B cell (primary cell): ENCODE data around the gene KCTD13. TPM values are rescaled to one million over a fixed set of nuclear protein-coding genes. Genes with fewer than 3 reads are reported as not detected.
"Not testable (repeated sequence)": the region's sequence is repeated elsewhere in the genome, so short reads cannot be mapped to it uniquely, and the experiment has no call there.

ENCODE experiments used
- ATAC-seq: fragments of 200-7000 bp; cut with Tn5 transposase; one replicate; pipeline ENCODE4 v1.10.0; 2021; ENCODE audit warnings: low read depth, mild to moderate bottlenecking, moderate number of reproducible peaks, moderate library complexity
- CTCF ChIA-PET: fragments of 350-600 bp; sonication (Branson Sonifier 250); formaldehyde crosslinking; loops from one replicate; lab custom pipeline; 2021; ENCODE audit warnings: antibody characterized with exemption, inconsistent platforms; lab: Charles Lee
- POLR2A ChIA-PET: fragments of 350-600 bp; sonication (Branson Sonifier 250); formaldehyde crosslinking; loops from one replicate; lab custom pipeline; 2021; ENCODE audit warnings: antibody characterized with exemption; lab: Charles Lee
- DNase-seq: peaks from one replicate; pipeline ENCODE4 v3.0.0; 2013
- H2AFZ ChIP-seq: 2 replicates; pipeline ENCODE4 v1.6.1; 2012; ENCODE audit warnings: mild to moderate bottlenecking, low read depth, low read length; ENCODE audit not compliant: insufficient read depth, poor library complexity, severe bottlenecking
- H3K27ac ChIP-seq, 2 donors: 1 replicate in 1 of 2; 2 replicates in 1 of 2; pipeline ENCODE4 v1.5.1; 2012 to 2013; ENCODE audit warnings: low read length in 2 of 2, mild to moderate bottlenecking in 2 of 2, moderate library complexity in 1 of 2
- H3K27me3 ChIP-seq, 4 experiments: fragments of 200-600 bp in 1 of 4; sonication (generic) in 1 of 4; replicated peaks in 1 of 4; 1 replicate in 2 of 4; 2 replicates in 2 of 4; pipeline versions ENCODE4 v1.6.1 to v1.7.0; 2013 to 2016; ENCODE audit warnings: low read length in 3 of 4, mild to moderate bottlenecking in 2 of 4, mixed read lengths in 1 of 4, moderate library complexity in 1 of 4; ENCODE audit not compliant: insufficient read depth in 4 of 4, control insufficient read depth in 3 of 4; ENCODE audit errors: control extremely low read depth in 1 of 4
- H3K36me3 ChIP-seq, 2 experiments: replicated peaks in 1 of 2; 1 replicate in 1 of 2; 2 replicates in 1 of 2; pipeline versions ENCODE4 v1.6.1 to v1.7.1; 2013; ENCODE audit warnings: low read length in 1 of 2; ENCODE audit not compliant: insufficient read depth in 2 of 2, control insufficient read depth in 1 of 2; ENCODE audit errors: control extremely low read depth in 1 of 2, extremely low read depth in 1 of 2
- H3K4me1 ChIP-seq, 2 donors: fragments of 200-600 bp in 1 of 2; sonication (generic) in 1 of 2; 1 replicate in 1 of 2; 2 replicates in 1 of 2; pipeline versions ENCODE4 v1.5.1 to v1.6.1; 2013 to 2017; ENCODE audit warnings: low read length in 2 of 2; ENCODE audit not compliant: control insufficient read depth in 2 of 2, insufficient read depth in 2 of 2
- H3K4me2 ChIP-seq: replicated peaks from 2 replicates; pipeline ENCODE3; 2012; ENCODE audit warnings: mild to moderate bottlenecking, low read depth, low read length; ENCODE audit not compliant: poor library complexity, severe bottlenecking
- H3K4me3 ChIP-seq, 5 experiments: fragments of 200-600 bp in 1 of 5; sonication (generic) in 1 of 5; 1 replicate in 3 of 5; 2 replicates in 2 of 5; pipeline versions ENCODE4 v1.5.1 to v1.7.0; 2011 to 2016; ENCODE audit warnings: low read length in 4 of 5, mild to moderate bottlenecking in 4 of 5, low read depth in 2 of 5, control low read depth in 1 of 5, moderate library complexity in 1 of 5; ENCODE audit not compliant: insufficient read depth in 1 of 5; ENCODE audit errors: control extremely low read depth in 1 of 5, extremely low read depth in 1 of 5
- H3K79me2 ChIP-seq: fragments of 200-600 bp; sonication (generic); one replicate; pipeline ENCODE4 v1.6.0; 2016; ENCODE audit warnings: low read length; ENCODE audit not compliant: control insufficient read depth, insufficient read depth
- H3K9ac ChIP-seq: fragments of 200-600 bp; sonication (generic); 2 replicates; pipeline ENCODE4 v1.6.1; 2017; ENCODE audit warnings: mild to moderate bottlenecking, low read length, moderate library complexity
- H3K9me3 ChIP-seq, 3 donors: one replicate each; pipeline versions ENCODE4 v1.6.1 to v1.7.1; 2013; ENCODE audit warnings: low read length in 2 of 3; ENCODE audit not compliant: control insufficient read depth in 2 of 3, insufficient read depth in 1 of 3; ENCODE audit errors: control extremely low read depth in 1 of 3
- H4K20me1 ChIP-seq: 2 replicates; pipeline ENCODE4 v1.6.0; 2012; ENCODE audit warnings: mild to moderate bottlenecking, low read length; ENCODE audit not compliant: insufficient read depth, control insufficient read depth, poor library complexity, severe bottlenecking
- H3K27ac Mint-ChIP-seq: one replicate; pipeline ENCODE4 v1.8.0; 2021; ENCODE audit warnings: mixed read lengths
- H3K27me3 Mint-ChIP-seq: one replicate; pipeline ENCODE4 v1.8.0; 2021; ENCODE audit warnings: mixed read lengths
- H3K4me1 Mint-ChIP-seq: one replicate; pipeline ENCODE4 v1.8.0; 2021; ENCODE audit warnings: mixed read lengths
- H3K4me3 Mint-ChIP-seq: one replicate; pipeline ENCODE4 v1.8.0; 2021; ENCODE audit warnings: mixed read lengths
- H3K9me3 Mint-ChIP-seq: one replicate; pipeline ENCODE4 v1.8.0; 2022; ENCODE audit warnings: mixed read lengths; ENCODE audit not compliant: insufficient read depth
- CTCF ChIP-seq: fragments of 200-600 bp; IDR thresholded peaks from one replicate; pipeline ENCODE4 v1.8.0; 2022; ENCODE audit warnings: antibody characterized with exemption, mild to moderate bottlenecking
- EZH2 ChIP-seq: IDR thresholded peaks from 2 replicates; pipeline ENCODE4 v1.6.1; 2012; ENCODE audit warnings: borderline replicate concordance, low read depth, mild to moderate bottlenecking, moderate library complexity, low read length; ENCODE audit not compliant: insufficient read depth, poor library complexity, severe bottlenecking
- WGBS: methylation state at CpG from one replicate; pipeline ENCODE4 v1.1.5; 2013; ENCODE audit warnings: missing lambda C conversion rate; ENCODE audit not compliant: insufficient coverage; 5-methylcytosine and 5-hydroxymethylcytosine counted together
- intact Hi-C: fragments of 100-400 bp; cut with micrococcal nuclease; formaldehyde crosslinking; loops from one replicate; pipeline ENCODE4 v1.10.0; 2022
- polyA plus RNA-seq: library from polyadenylated mRNA; depleted of rRNA; stranded (reverse); fragments of >200 nt; gene quantifications from 2 replicates; pipeline ENCODE4 v1.2.3, GENCODE V29; 2012
- total RNA-seq, 2 donors: library from RNA; stranded (reverse); fragments of 120-200 nt in 1 of 2; gene quantifications; 1 replicate in 1 of 2; 2 replicates in 1 of 2; pipeline versions ENCODE4 v1.2.3 to v1.2.4, GENCODE V29; 2013 to 2022

KCTD13 gene
- total and polyA plus RNA-seq, 2 donors (not counting 1 experiment from before 2014, with no cell fraction given): 61.5 to 74.3 TPM

- no peak overlapping the region for H3K27ac Mint-ChIP-seq
- H3K79me2 ChIP-seq: no peaks in the 10 kb centered on the region
- no peak overlapping the region for H3K27ac ChIP-seq
- peaks cover 8% of the 10 kb centered on the region for H3K4me1 Mint-ChIP-seq
- peaks cover 9% of the 10 kb centered on the region for H3K27me3 Mint-ChIP-seq
- H3K27me3 ChIP-seq: peaks cover 0 to 20% (median 5%) of the 10 kb centered on the region in 4 experiments
- H3K9ac ChIP-seq: no peak overlapping the region
- no peaks in the 10 kb centered on the region for H4K20me1 ChIP-seq
- H3K4me3 Mint-ChIP-seq: no peak overlapping the region
- ATAC-seq (no peak), DNase-seq (no peak)
- 89% methylated on average over 15 of the region's 16 CpGs for WGBS
- no peak overlapping the region for H3K4me2 ChIP-seq
- H2AFZ ChIP-seq: no peak overlapping the region
- no peaks in the 10 kb centered on the region for H3K9me3 Mint-ChIP-seq
- no peak overlapping the region for H3K4me3 ChIP-seq
- peaks cover 0 to 4% (median 0%) of the 10 kb centered on the region in 3 donors for H3K9me3 ChIP-seq
- ChIA-PET CTCF (no interaction called here), POLR2A (interaction anchor here (0.6 kb wide), 1 partner anchor 16 kb away, joined by 4 read pairs; no protein-coding TSS in a partner anchor)
- H3K36me3 ChIP-seq: no peaks in the 10 kb centered on the region
- H3K4me1 ChIP-seq: peaks cover 9 to 10% of the 10 kb centered on the region in 2 donors
- no peak for TF ChIP-seq EZH2
- TF ChIP-seq CTCF: no peak
- intact Hi-C loops: no loop called here
Measured at GRCh38 chr16:29871822-29872546, 54.0 kb downstream of the KCTD13 start.

DNA sequence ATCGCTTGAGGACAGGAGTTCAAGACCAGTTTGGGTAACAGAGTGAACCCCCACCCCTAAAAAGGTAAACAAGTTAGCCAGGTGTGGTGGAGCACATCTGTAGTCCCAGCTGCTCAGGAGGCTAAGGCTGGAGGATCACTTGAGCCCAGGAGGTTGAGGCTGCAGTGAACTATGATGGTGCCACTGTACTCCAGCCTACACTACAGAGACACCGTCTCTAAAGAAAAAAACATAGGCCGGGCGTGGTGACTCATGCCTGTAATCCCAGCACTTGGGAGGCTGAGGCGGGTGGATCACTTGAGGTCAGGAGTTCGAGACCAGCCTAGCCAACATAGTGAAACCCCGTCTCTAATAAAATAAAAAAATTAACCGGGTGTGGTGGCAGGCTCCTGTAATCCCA lies 57.0 kb downstream of the KCTD13 start:
- H3K4me2 ChIP-seq, H3K9me3 Mint-ChIP-seq, H3K9me3 ChIP-seq, H3K27me3 Mint-ChIP-seq, H3K9ac ChIP-seq, H3K4me1 Mint-ChIP-seq, H3K27me3 ChIP-seq, H2AFZ ChIP-seq, POLR2A ChIA-PET, H3K27ac ChIP-seq, DNase-seq, ATAC-seq, H3K4me3 Mint-ChIP-seq, H3K36me3 ChIP-seq, H3K4me3 ChIP-seq, H4K20me1 ChIP-seq, CTCF ChIA-PET, H3K79me2 ChIP-seq, H3K27ac Mint-ChIP-seq, H3K4me1 ChIP-seq: not testable (repeated sequence)
- intact Hi-C loops: loop anchor here (10.0 kb wide), 1 partner anchor 526 kb away; the partner anchor contains the start of gene ZNF48
- WGBS: 67% methylated on average over 1 of the region's 8 CpGs
